ENCODE results near the gene CDON.

CDON gene

GRCh38 chr11:125933030-125933813, 129.4 kb downstream of the CDON start:
- no peaks in the 10 kb centered on the region for H3K4me1 ChIP-seq (ENCODE audit: insufficient read depth, low read length, poor library complexity, severe bottlenecking)
- TF ChIP-seq CTCF (conservative IDR thresholded peaks at IDR 0.05; ENCODE audit: low read length) (no peak), EZH2phosphoT487 (IDR thresholded peaks at IDR 0.05; ENCODE audit: borderline replicate concordance) (no peak)
- H3K27me3 ChIP-seq (ENCODE audit: insufficient read depth, low read length, poor library complexity, severe bottlenecking) = peaks cover 18% of the 10 kb centered on the region
- no peaks in the 10 kb centered on the region for H4K20me1 ChIP-seq (ENCODE audit: insufficient read depth, low read length, poor library complexity, severe bottlenecking)
- H3K9me3 ChIP-seq (ENCODE audit: insufficient read depth, low read depth, low read length) = no peaks in the 10 kb centered on the region
- H3K4me3 ChIP-seq (ENCODE audit: low read length, poor library complexity, severe bottlenecking) = no peak overlapping the region
- no peak overlapping the region for H2AFZ ChIP-seq (ENCODE audit: low read length)
- H3K36me3 ChIP-seq (ENCODE audit: insufficient read depth, low read length) = no peaks in the 10 kb centered on the region
- H3K9me2 ChIP-seq (replicated peaks; ENCODE audit: low read depth, low read length) = no peaks in the 10 kb centered on the region
- no peaks in the 10 kb centered on the region for H3F3A ChIP-seq (ENCODE audit: low read depth)
- H3K79me2 ChIP-seq (ENCODE audit: insufficient read depth, low read length) = no peaks in the 10 kb centered on the region
- H3K4me2 ChIP-seq (ENCODE audit: low read depth, low read length, poor library complexity, severe bottlenecking) = no peak overlapping the region
- no peak overlapping the region for H3K9ac ChIP-seq (ENCODE audit: low read depth, low read length, poor library complexity, severe bottlenecking)

GRCh38 chr11:125932301-125932700, 130.4 kb downstream of the CDON start:
- H3K27me3 ChIP-seq (ENCODE audit: insufficient read depth, low read length, poor library complexity, severe bottlenecking) = peaks cover 18% of the 10 kb centered on the region
- TF ChIP-seq EZH2phosphoT487 (IDR thresholded peaks at IDR 0.05; ENCODE audit: borderline replicate concordance) = no peak
- TF ChIP-seq CTCF (conservative IDR thresholded peaks at IDR 0.05; ENCODE audit: low read length) = no peak
- H3K9ac ChIP-seq (ENCODE audit: low read depth, low read length, poor library complexity, severe bottlenecking) = no peak overlapping the region
- no peaks in the 10 kb centered on the region for H3K79me2 ChIP-seq (ENCODE audit: insufficient read depth, low read length)
- H3K4me3 ChIP-seq (ENCODE audit: low read length, poor library complexity, severe bottlenecking) = no peak overlapping the region
- H3K9me2 ChIP-seq (replicated peaks; ENCODE audit: low read depth, low read length) = no peaks in the 10 kb centered on the region
- no peak overlapping the region for H3K4me2 ChIP-seq (ENCODE audit: low read depth, low read length, poor library complexity, severe bottlenecking)
- no peaks in the 10 kb centered on the region for H3K9me3 ChIP-seq (ENCODE audit: insufficient read depth, low read depth, low read length)
- no peak overlapping the region for H2AFZ ChIP-seq (ENCODE audit: low read length)
- no peaks in the 10 kb centered on the region for H4K20me1 ChIP-seq (ENCODE audit: insufficient read depth, low read length, poor library complexity, severe bottlenecking)
- H3F3A ChIP-seq (ENCODE audit: low read depth) = no peaks in the 10 kb centered on the region
- no peaks in the 10 kb centered on the region for H3K36me3 ChIP-seq (ENCODE audit: insufficient read depth, low read length)
- H3K4me1 ChIP-seq (ENCODE audit: insufficient read depth, low read length, poor library complexity, severe bottlenecking) = no peaks in the 10 kb centered on the region

GRCh38 chr11:125931668-125932067, 131.0 kb downstream of the CDON start:
- Histone ChIP-seq H3K4me1 (ENCODE audit: insufficient read depth, low read length, poor library complexity, severe bottlenecking) (no peaks in the 10 kb centered on the region), H3K4me2 (ENCODE audit: low read depth, low read length, poor library complexity, severe bottlenecking) (no peak overlapping the region), H3K36me3 (ENCODE audit: insufficient read depth, low read length) (no peaks in the 10 kb centered on the region), H3K79me2 (ENCODE audit: insufficient read depth, low read length) (no peaks in the 10 kb centered on the region), H3K9me2 (replicated peaks; ENCODE audit: low read depth, low read length) (no peaks in the 10 kb centered on the region), H3K4me3 (ENCODE audit: low read length, poor library complexity, severe bottlenecking) (no peak overlapping the region), H3K9ac (ENCODE audit: low read depth, low read length, poor library complexity, severe bottlenecking) (no peak overlapping the region), H3F3A (ENCODE audit: low read depth) (no peaks in the 10 kb centered on the region), H4K20me1 (ENCODE audit: insufficient read depth, low read length, poor library complexity, severe bottlenecking) (no peaks in the 10 kb centered on the region), H2AFZ (ENCODE audit: low read length) (no peak overlapping the region), H3K27me3 (ENCODE audit: insufficient read depth, low read length, poor library complexity, severe bottlenecking) (peaks cover 14% of the 10 kb centered on the region), H3K9me3 (ENCODE audit: insufficient read depth, low read depth, low read length) (no peaks in the 10 kb centered on the region)
- TF ChIP-seq EZH2phosphoT487 (IDR thresholded peaks at IDR 0.05; ENCODE audit: borderline replicate concordance) = no peak
- TF ChIP-seq CTCF (conservative IDR thresholded peaks at IDR 0.05; ENCODE audit: low read length) = no peak
